Psoas muscle (tissue), 8 donors: ENCODE results near the gene DTD1. TPM values are rescaled to one million over a fixed set of nuclear protein-coding genes. Genes with fewer than 3 reads are reported as not detected.

Source experiments
- ATAC-seq, 4 donors: fragments of 200-7000 bp; cut with Tn5 transposase; one replicate each; pipeline ENCODE4 v1.9.1; 2020; ENCODE audit warnings: moderate library complexity in 3 of 4, mild to moderate bottlenecking in 2 of 4
- DNase-seq, 2 donors: peaks; one replicate each; pipeline ENCODE4 v3.0.0-alpha.2; 2020
- H3K27ac ChIP-seq: fragments of 200-600 bp; one replicate; pipeline ENCODE4 v1.8.0; 2022
- H3K27me3 ChIP-seq, 3 donors: fragments of 200-600 bp in 1 of 3; one replicate each; pipeline versions ENCODE4 v1.6.1 to v1.8.0; 2013 to 2022; ENCODE audit warnings: low read length in 2 of 3, mild to moderate bottlenecking in 2 of 3, moderate library complexity in 1 of 3; ENCODE audit not compliant: insufficient read depth in 3 of 3
- H3K36me3 ChIP-seq, 2 donors: fragments of 200-600 bp in 1 of 2; one replicate each; pipeline versions ENCODE4 v1.6.1 to v1.8.0; 2013 to 2022; ENCODE audit warnings: low read depth in 1 of 2, mild to moderate bottlenecking in 1 of 2, moderate library complexity in 1 of 2; ENCODE audit not compliant: insufficient read depth in 1 of 2
- H3K4me1 ChIP-seq: fragments of 200-600 bp; one replicate; pipeline ENCODE4 v1.8.0; 2022
- H3K4me3 ChIP-seq: fragments of 200-600 bp; one replicate; pipeline ENCODE4 v1.8.0; 2022; ENCODE audit warnings: mild to moderate bottlenecking
- H3K9me3 ChIP-seq: fragments of 200-600 bp; one replicate; pipeline ENCODE4 v1.8.0; 2022
- WGBS, 3 donors: extraction: QIAGEN DNeasy Blood & Tissue Kit; methylation state at CpG; one replicate each; pipeline versions ENCODE4 v1.1.6 to v1.1.7; 2013; 5-methylcytosine and 5-hydroxymethylcytosine counted together
- intact Hi-C, 2 donors: fragments of 100-400 bp; cut with DNase I; formaldehyde crosslinking; loops; one replicate each; pipeline versions ENCODE4 v1.11.0 to v1.14.2; 2022
- polyA plus RNA-seq, 3 donors: library from polyadenylated mRNA; stranded (reverse); fragments of 200-250 nt; gene quantifications; one replicate each; pipeline ENCODE4 v1.2.3, GENCODE V29; 2013
- total RNA-seq, 4 donors: library from RNA; stranded (reverse); fragmentation: NEBNext Ultra II Directional in 2 of 4; extraction: Animal tissue kit (Norgen Biotek cat#: 25700) in 2 of 4; gene quantifications; one replicate each; pipeline versions ENCODE4 v1.2.1 to v1.2.4, GENCODE V29; 2021 to 2023
- TF ChIP-seq, protein P1 (sequence below): fragments of 200-600 bp; IDR thresholded peaks from one replicate; pipeline ENCODE4 v1.8.0; 2022; ENCODE audit warnings: antibody characterized with exemption
- donor health status: healthy with polysubstance abuse.
- donor health status: DM: no; HTN: no; CAD: no; lungs with moderate emphysema.
- donor health status: Bipolar disorder and iron deficiency.
- donor health status: healthy.
- donor health status: DM: yes; HTN: yes; CAD: no.
- donor health status: DM: no; HTN: no; CAD: no.
- donor health status: DM: no; HTN: no; CAD: no.
- donor health status: DM: yes; HTN: yes; CAD: no.

The DTD1 gene
- total and polyA plus RNA-seq, 7 donors, result 12.4 to 20.7 (median 18.2) TPM

GRCh38 chr20:18653736-18654447 lies 66.0 kb downstream of the DTD1 start:
- Histone ChIP-seq H3K4me1 (no peaks in the 10 kb centered on the region), H3K9me3 (no peaks in the 10 kb centered on the region), H3K36me3 (no peaks in the 10 kb centered on the region), H3K27ac (no peak overlapping the region), H3K4me3 (no peak overlapping the region), H3K27me3 (no peaks in the 10 kb centered on the region)
- 41 to 73% (median 64%) methylated on average over 1 of the region's 1 CpG for WGBS, 3 donors
- no peak for ATAC-seq
- no peak for DNase-seq
- intact Hi-C loops, result no loop called here
- TF ChIP-seq, protein P1, sequence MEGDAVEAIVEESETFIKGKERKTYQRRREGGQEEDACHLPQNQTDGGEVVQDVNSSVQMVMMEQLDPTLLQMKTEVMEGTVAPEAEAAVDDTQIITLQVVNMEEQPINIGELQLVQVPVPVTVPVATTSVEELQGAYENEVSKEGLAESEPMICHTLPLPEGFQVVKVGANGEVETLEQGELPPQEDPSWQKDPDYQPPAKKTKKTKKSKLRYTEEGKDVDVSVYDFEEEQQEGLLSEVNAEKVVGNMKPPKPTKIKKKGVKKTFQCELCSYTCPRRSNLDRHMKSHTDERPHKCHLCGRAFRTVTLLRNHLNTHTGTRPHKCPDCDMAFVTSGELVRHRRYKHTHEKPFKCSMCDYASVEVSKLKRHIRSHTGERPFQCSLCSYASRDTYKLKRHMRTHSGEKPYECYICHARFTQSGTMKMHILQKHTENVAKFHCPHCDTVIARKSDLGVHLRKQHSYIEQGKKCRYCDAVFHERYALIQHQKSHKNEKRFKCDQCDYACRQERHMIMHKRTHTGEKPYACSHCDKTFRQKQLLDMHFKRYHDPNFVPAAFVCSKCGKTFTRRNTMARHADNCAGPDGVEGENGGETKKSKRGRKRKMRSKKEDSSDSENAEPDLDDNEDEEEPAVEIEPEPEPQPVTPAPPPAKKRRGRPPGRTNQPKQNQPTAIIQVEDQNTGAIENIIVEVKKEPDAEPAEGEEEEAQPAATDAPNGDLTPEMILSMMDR, result no peak

DNA sequence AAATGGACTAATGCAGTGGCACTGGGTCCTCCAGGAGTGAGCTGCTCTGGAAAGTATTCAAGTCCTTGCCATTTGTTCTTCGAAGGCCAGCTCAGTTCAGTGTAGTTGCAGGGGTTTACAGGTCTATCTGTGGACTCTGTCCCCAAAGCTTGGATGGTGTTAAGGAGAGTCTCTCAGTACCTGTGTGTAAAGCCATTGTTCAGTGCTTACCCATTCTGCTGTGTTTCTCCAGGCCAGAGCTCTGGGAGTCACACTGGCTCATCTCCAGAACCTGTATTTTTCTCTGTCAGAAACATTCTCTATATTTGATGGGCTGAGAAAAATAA lies 66.6 kb downstream of the DTD1 start:
- H3K27me3 ChIP-seq, result no peaks in the 10 kb centered on the region
- ATAC-seq, result no peak
- no peaks in the 10 kb centered on the region for H3K9me3 ChIP-seq
- H3K4me3 ChIP-seq, result no peak overlapping the region
- no peaks in the 10 kb centered on the region for H3K36me3 ChIP-seq
- no peaks in the 10 kb centered on the region for H3K4me1 ChIP-seq
- 73 to 95% (median 82%) methylated on average over 1 of the region's 1 CpG for WGBS, 3 donors
- no peak for DNase-seq
- TF ChIP-seq, protein P1, result no peak
- H3K27ac ChIP-seq, result no peak overlapping the region
- intact Hi-C loops, result no loop called here

GRCh38 chr20:18657575-18657974 lies 69.7 kb downstream of the DTD1 start:
- intact Hi-C loops, result no loop called here
- ATAC-seq (no peak), DNase-seq (no peak)
- H3K27me3 ChIP-seq, result no peaks in the 10 kb centered on the region
- 78 to 87% (median 82%) methylated on average over 4 of the region's 4 CpGs for WGBS, 3 donors
- no peak overlapping the region for H3K4me3 ChIP-seq
- TF ChIP-seq, protein P1, result no peak
- H3K27ac ChIP-seq, result no peak overlapping the region
- no peaks in the 10 kb centered on the region for H3K4me1 ChIP-seq
- H3K36me3 ChIP-seq, result no peaks in the 10 kb centered on the region
- H3K9me3 ChIP-seq, result no peaks in the 10 kb centered on the region

DNA sequence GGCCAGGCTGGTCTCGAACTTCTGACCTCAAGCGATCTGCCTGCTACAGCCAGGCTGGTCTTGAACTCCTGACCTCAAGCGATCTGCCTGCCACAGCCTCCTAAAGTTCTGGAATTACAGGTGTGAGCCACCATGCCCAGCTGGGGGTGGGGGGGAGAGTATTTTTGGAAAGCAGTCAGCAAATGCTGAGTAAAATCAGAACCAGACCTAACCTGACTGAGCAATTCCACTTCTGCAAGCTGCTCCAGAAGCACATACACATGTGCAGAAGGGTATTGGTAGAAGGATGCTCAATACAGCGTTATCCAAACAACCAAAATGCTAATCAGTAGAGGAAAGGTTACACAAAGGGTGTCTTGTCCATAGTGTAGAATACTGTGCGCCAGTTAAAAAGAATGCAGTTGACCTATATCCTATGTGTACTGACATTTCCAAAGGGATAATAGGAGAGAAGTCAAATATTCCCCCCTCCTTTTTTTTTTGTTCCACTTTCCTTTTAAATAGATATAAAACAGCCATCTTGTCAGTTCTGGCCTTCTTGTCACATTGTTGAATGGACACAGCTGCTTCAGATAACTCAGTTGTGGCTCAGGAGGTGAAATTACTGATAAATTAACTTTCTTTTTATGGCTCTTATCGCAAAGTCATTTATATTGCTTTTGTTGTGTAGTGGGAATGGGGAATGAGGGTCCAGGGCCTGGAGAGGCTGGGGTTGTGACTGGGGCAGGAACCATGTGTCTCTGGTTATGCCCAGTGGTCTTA lies 74.6 kb downstream of the DTD1 start:
- 93 to 96% (median 95%) methylated on average over 6 of the region's 6 CpGs for WGBS, 3 donors
- H3K4me1 ChIP-seq, result no peaks in the 10 kb centered on the region
- no peak for ATAC-seq
- H3K9me3 ChIP-seq, result no peaks in the 10 kb centered on the region
- no peak overlapping the region for H3K27ac ChIP-seq
- no peak overlapping the region for H3K4me3 ChIP-seq
- intact Hi-C loops, result no loop called here
- DNase-seq, result no peak
- H3K27me3 ChIP-seq, result no peaks in the 10 kb centered on the region
- TF ChIP-seq, protein P1, result no peak
- no peaks in the 10 kb centered on the region for H3K36me3 ChIP-seq
